Lung (tissue), 12 donors: ENCODE measurements around the gene FAM83B. TPM values are rescaled to one million over a fixed set of nuclear protein-coding genes. Genes with fewer than 3 reads are reported as not detected.

ENCODE experiments used
- ATAC-seq: fragments of 200-7000 bp; cut with Tn5 transposase; one replicate; pipeline ENCODE4 v1.9.1; 2020; ENCODE audit warnings: moderate number of reproducible peaks; ENCODE audit not compliant: insufficient read depth, low FRiP score
- DNase-seq, 3 donors: peaks; one replicate each; pipeline ENCODE4 v3.0.0-alpha.2; 2013 to 2017
- H3K27ac ChIP-seq, 2 donors: one replicate each; pipeline ENCODE4 v1.5.1; 2013; ENCODE audit warnings: mild to moderate bottlenecking in 2 of 2, moderate library complexity in 2 of 2, control low read depth in 1 of 2, inconsistent platforms in 1 of 2, low read depth in 1 of 2, low read length in 1 of 2
- H3K27me3 ChIP-seq, 3 donors: one replicate each; pipeline ENCODE4 v1.5.1; 2013; ENCODE audit warnings: low read length in 2 of 3; ENCODE audit not compliant: control insufficient read depth in 3 of 3, insufficient read depth in 3 of 3
- H3K36me3 ChIP-seq, 4 donors: one replicate each; pipeline ENCODE4 v1.5.1; 2013; ENCODE audit warnings: low read length in 4 of 4, mild to moderate bottlenecking in 1 of 4, moderate library complexity in 1 of 4; ENCODE audit not compliant: control insufficient read depth in 4 of 4, insufficient read depth in 4 of 4
- H3K4me1 ChIP-seq, 5 donors: one replicate each; pipeline ENCODE4 v1.5.1; 2013; ENCODE audit warnings: low read length in 5 of 5, mild to moderate bottlenecking in 2 of 5, moderate library complexity in 1 of 5; ENCODE audit not compliant: control insufficient read depth in 5 of 5, insufficient read depth in 5 of 5
- H3K4me3 ChIP-seq: one replicate; pipeline ENCODE4 v1.5.1; 2013; ENCODE audit warnings: mild to moderate bottlenecking, control low read depth, moderate library complexity
- H3K9ac ChIP-seq, 2 donors: one replicate each; pipeline ENCODE4 v1.5.1; 2013; ENCODE audit warnings: low read length in 2 of 2, control low read depth in 1 of 2; ENCODE audit not compliant: insufficient read depth in 1 of 2
- H3K9me3 ChIP-seq, 4 donors: one replicate each; pipeline ENCODE4 v1.5.1; 2013; ENCODE audit warnings: low read length in 3 of 4, mild to moderate bottlenecking in 1 of 4, moderate library complexity in 1 of 4; ENCODE audit not compliant: control insufficient read depth in 4 of 4, insufficient read depth in 3 of 4
- CTCF ChIP-seq: IDR thresholded peaks from 2 replicates; pipeline ENCODE4 v1.5.1; 2012; ENCODE audit warnings: mild to moderate bottlenecking; ENCODE audit errors: control extremely low read depth, extremely low read depth
- WGBS, 2 donors: extraction: QIAGEN DNeasy Blood & Tissue Kit; methylation state at CpG; one replicate each; pipeline ENCODE4 v1.1.7; 2013; 5-methylcytosine and 5-hydroxymethylcytosine counted together
- polyA plus RNA-seq, 2 donors: library from polyadenylated mRNA; stranded (reverse); fragments of 200-250 nt; gene quantifications; one replicate each; pipeline ENCODE4 v1.2.1, GENCODE V29; 2013
- total RNA-seq, 2 donors: library from RNA; depleted of rRNA in 1 of 2; stranded (reverse); fragments of >200 nt in 1 of 2; gene quantifications; one replicate each; pipeline ENCODE4 v1.2.1, GENCODE V29; 2014 to 2021
- donor health status: control.
- donor health status: control.
- donor health status: Bipolar disorder and iron deficiency.
- donor health status: healthy.
- donor health status: DM: yes; HTN: yes; CAD: no.

The FAM83B gene
- total and polyA plus RNA-seq, 4 donors: 0.04 to 4.4 (median 0.49) TPM

GRCh38 chr6:54801244-54801643 lies 45.3 kb upstream of the FAM83B start:
- H3K36me3 ChIP-seq: no peaks in the 10 kb centered on the region
- no peak overlapping the region for H3K4me3 ChIP-seq
- no peak overlapping the region for H3K9ac ChIP-seq
- no peak for DNase-seq
- no peaks in the 10 kb centered on the region for H3K9me3 ChIP-seq
- H3K4me1 ChIP-seq: peaks cover 0 to 6% (median 4%) of the 10 kb centered on the region in 5 donors
- no peak overlapping the region for H3K27ac ChIP-seq
- no peak for TF ChIP-seq CTCF
- peaks cover 0 to 4% (median 0%) of the 10 kb centered on the region in 3 donors for H3K27me3 ChIP-seq
- ATAC-seq: no peak

GRCh38 chr6:54801669-54802068 lies 44.9 kb upstream of the FAM83B start:
- peaks cover 0 to 6% (median 4%) of the 10 kb centered on the region in 5 donors for H3K4me1 ChIP-seq
- 91 to 92% methylated on average over 1 of the region's 1 CpG for WGBS, 2 donors
- TF ChIP-seq CTCF: no peak
- no peak overlapping the region for H3K9ac ChIP-seq
- H3K4me3 ChIP-seq: no peak overlapping the region
- H3K9me3 ChIP-seq: no peaks in the 10 kb centered on the region
- H3K27me3 ChIP-seq: peaks cover 0 to 4% (median 0%) of the 10 kb centered on the region in 3 donors
- ATAC-seq (no peak), DNase-seq (no peak)
- no peaks in the 10 kb centered on the region for H3K36me3 ChIP-seq
- no peak overlapping the region for H3K27ac ChIP-seq

GRCh38 chr6:54802775-54803634 lies 43.6 kb upstream of the FAM83B start:
- Histone ChIP-seq H3K4me3 (no peak overlapping the region), H3K9me3 (no peaks in the 10 kb centered on the region), H3K27me3 (peaks cover 0 to 4% (median 0%) of the 10 kb centered on the region in 3 donors), H3K9ac (no peak overlapping the region), H3K36me3 (no peaks in the 10 kb centered on the region), H3K4me1 (peaks cover 0 to 6% (median 4%) of the 10 kb centered on the region in 5 donors), H3K27ac (no peak overlapping the region)
- no peak for DNase-seq
- no peak for TF ChIP-seq CTCF
- WGBS, 2 donors: 58 to 60% methylated on average over 5 of the region's 5 CpGs
- ATAC-seq: no peak
